ENCODE results near the gene NAV2. TPM values are rescaled to one million over a fixed set of nuclear protein-coding genes. Genes with fewer than 3 reads are reported as not detected.
"Not testable (repeated sequence)": the region's sequence is repeated elsewhere in the genome, so short reads cannot be mapped to it uniquely, and the experiment has no call there.

The NAV2 gene
- polyA plus RNA-seq, 2 donors, result 4.3 to 9.7 TPM

DNA sequence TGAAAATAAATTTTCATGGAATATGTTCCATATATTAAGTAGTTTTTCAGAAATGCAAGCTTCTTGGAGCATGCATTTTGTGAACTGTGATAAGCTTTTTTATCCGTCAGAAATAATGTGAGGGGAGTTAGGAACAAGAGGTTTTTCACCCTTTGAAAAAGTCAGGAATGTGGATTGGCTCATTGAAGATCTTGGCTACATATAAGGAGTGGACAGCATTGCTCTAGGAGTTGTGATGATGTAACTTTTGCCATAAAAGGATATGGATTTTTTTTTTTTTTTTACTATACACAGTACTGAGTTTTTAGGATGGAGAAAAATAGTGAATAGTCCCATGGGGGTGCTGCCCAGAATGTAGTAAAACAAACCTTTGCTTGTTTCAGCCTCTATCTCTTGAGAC is 180.2 kb downstream of the NAV2 start:
- Histone ChIP-seq H3K36me3 (ENCODE audit: control insufficient read depth in 2 of 2, insufficient read depth in 2 of 2, low read length in 1 of 2) (peaks cover 2 to 4% of the 10 kb centered on the region in 2 donors), H3K4me1 (ENCODE audit: control insufficient read depth in 2 of 2, insufficient read depth in 2 of 2, low read length in 1 of 2) (no peaks in the 10 kb centered on the region), H3K4me3 (ENCODE audit: low read depth in 1 of 2, low read length in 2 of 2) (no peak overlapping the region), H3K27me3 (ENCODE audit: control insufficient read depth in 1 of 2, insufficient read depth in 2 of 2, low read length in 2 of 2) (no peaks in the 10 kb centered on the region), H3K9me3 (ENCODE audit: control insufficient read depth in 2 of 2, insufficient read depth in 1 of 2, low read depth in 1 of 2, low read length in 1 of 2) (no peaks in the 10 kb centered on the region), H3K27ac (ENCODE audit: low read depth in 2 of 2, low read length in 1 of 2) (no peak overlapping the region)
- 81 to 89% methylated on average over 1 of the region's 1 CpG for whole genome bisulfite sequencing, 2 donors

DNA sequence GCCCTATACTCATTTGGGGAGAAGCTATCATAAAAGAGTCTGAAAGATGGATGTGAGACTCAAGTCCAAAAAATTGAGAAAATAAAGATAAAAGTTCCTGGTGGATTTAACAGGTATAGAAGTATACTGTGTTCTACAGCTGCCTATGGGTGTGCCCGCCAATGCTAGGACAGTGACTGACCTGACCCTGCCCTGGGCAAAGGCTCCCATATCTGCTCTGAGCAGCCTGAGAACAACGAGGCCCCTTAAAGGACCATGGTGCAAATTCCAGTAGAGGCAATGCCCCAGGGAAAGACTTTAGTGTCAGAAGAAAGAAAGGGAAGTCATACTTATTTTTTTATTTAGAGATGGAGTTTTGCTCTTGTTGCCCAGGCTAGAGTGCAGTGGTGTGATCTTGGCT is 181.8 kb downstream of the NAV2 start:
- Histone ChIP-seq H3K9me3 (ENCODE audit: control insufficient read depth in 2 of 2, insufficient read depth in 1 of 2, low read depth in 1 of 2, low read length in 1 of 2) (no peaks in the 10 kb centered on the region), H3K36me3 (ENCODE audit: control insufficient read depth in 2 of 2, insufficient read depth in 2 of 2, low read length in 1 of 2) (peaks cover 2 to 4% of the 10 kb centered on the region in 2 donors), H3K4me3 (ENCODE audit: low read depth in 1 of 2, low read length in 2 of 2) (no peak overlapping the region), H3K4me1 (ENCODE audit: control insufficient read depth in 2 of 2, insufficient read depth in 2 of 2, low read length in 1 of 2) (no peaks in the 10 kb centered on the region), H3K27ac (ENCODE audit: low read depth in 2 of 2, low read length in 1 of 2) (no peak overlapping the region), H3K27me3 (ENCODE audit: control insufficient read depth in 1 of 2, insufficient read depth in 2 of 2, low read length in 2 of 2) (no peaks in the 10 kb centered on the region)
- 73 to 86% methylated on average over 2 of the region's 2 CpGs for WGBS, 2 donors

DNA sequence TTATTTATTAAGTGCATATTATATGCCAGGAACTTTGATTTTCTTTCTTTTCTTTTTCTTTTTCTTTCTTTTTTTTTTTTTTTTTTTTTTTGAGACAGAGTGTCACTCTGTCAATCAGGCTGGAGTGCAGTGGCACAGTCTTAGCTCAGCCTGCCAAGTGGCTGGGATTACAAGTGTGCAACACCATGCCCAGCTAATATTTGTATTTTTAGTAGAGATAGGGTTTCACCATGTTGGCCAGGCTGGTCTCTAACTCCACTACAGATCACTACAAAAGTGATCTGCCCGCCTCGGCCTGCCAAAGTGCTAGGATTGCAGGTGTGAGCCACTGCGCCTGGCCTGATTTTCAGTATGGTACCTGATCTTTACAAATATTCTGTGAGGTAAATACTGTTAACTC is 182.4 kb downstream of the NAV2 start:
- H3K4me3 ChIP-seq (ENCODE audit: low read depth in 1 of 2, low read length in 2 of 2); H3K4me1 ChIP-seq (ENCODE audit: control insufficient read depth in 2 of 2, insufficient read depth in 2 of 2, low read length in 1 of 2); H3K36me3 ChIP-seq (ENCODE audit: control insufficient read depth in 2 of 2, insufficient read depth in 2 of 2, low read length in 1 of 2); H3K27ac ChIP-seq (ENCODE audit: low read depth in 2 of 2, low read length in 1 of 2); H3K9me3 ChIP-seq (ENCODE audit: control insufficient read depth in 2 of 2, insufficient read depth in 1 of 2, low read depth in 1 of 2, low read length in 1 of 2); H3K27me3 ChIP-seq (ENCODE audit: control insufficient read depth in 1 of 2, insufficient read depth in 2 of 2, low read length in 2 of 2): not testable (repeated sequence)
- WGBS, 2 donors, result 91 to 96% methylated on average over 3 of the region's 3 CpGs

DNA sequence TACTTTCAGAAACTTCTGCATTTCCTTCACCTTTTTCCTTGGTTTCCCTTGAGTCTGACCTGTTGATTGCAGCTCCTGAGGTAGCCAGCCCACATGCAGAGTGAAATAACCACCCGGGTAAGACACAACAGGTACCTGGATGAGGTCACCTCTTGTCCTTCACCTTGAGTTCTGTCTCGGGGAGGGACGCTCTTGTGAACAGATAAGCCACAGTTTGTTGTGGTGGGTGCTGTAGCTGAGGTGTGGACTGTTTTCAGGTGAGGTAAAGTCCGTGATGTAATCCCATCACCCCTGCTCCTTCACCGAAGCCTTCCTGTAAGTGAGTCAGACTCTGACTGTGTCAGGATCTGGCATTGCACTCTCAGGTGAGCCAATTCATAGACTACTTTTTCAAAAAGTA is 183.1 kb downstream of the NAV2 start:
- Histone ChIP-seq H3K36me3 (ENCODE audit: control insufficient read depth in 2 of 2, insufficient read depth in 2 of 2, low read length in 1 of 2) (peaks cover 2 to 4% of the 10 kb centered on the region in 2 donors), H3K9me3 (ENCODE audit: control insufficient read depth in 2 of 2, insufficient read depth in 1 of 2, low read depth in 1 of 2, low read length in 1 of 2) (no peaks in the 10 kb centered on the region), H3K4me1 (ENCODE audit: control insufficient read depth in 2 of 2, insufficient read depth in 2 of 2, low read length in 1 of 2) (no peaks in the 10 kb centered on the region), H3K27ac (ENCODE audit: low read depth in 2 of 2, low read length in 1 of 2) (no peak overlapping the region), H3K4me3 (ENCODE audit: low read depth in 1 of 2, low read length in 2 of 2) (no peak overlapping the region), H3K27me3 (ENCODE audit: control insufficient read depth in 1 of 2, insufficient read depth in 2 of 2, low read length in 2 of 2) (no peaks in the 10 kb centered on the region)
- 82 to 86% methylated on average over 5 of the region's 5 CpGs for WGBS, 2 donors

DNA sequence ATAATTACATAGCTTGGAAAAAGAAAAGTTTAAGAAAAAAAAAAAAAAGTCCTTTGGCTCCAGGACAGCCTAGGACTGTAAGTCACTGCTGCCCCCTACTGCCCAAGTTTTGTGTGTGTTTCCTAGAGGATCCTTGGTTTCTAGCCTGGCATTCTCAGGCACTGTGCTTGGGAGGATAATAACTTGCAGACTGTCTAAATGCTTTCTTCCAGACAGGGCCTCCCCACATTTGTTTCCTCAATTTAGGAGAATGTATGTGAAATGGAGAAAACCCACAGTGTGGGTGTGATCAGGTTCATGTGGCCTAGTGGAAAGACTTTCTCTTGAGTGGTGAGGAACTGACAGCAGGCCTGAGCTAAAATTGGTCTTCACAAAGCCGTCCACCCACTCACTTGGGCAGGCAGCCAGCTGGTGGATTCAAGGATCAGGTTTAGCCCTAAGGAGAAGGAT is 191.0 kb downstream of the NAV2 start:
- no peaks in the 10 kb centered on the region for H3K36me3 ChIP-seq (ENCODE audit: control insufficient read depth in 2 of 2, insufficient read depth in 2 of 2, low read length in 1 of 2)
- H3K27ac ChIP-seq (ENCODE audit: low read depth in 2 of 2, low read length in 1 of 2), result no peak overlapping the region
- H3K9me3 ChIP-seq (ENCODE audit: control insufficient read depth in 2 of 2, insufficient read depth in 1 of 2, low read depth in 1 of 2, low read length in 1 of 2), result no peaks in the 10 kb centered on the region
- H3K4me1 ChIP-seq (ENCODE audit: control insufficient read depth in 2 of 2, insufficient read depth in 2 of 2, low read length in 1 of 2), result no peaks in the 10 kb centered on the region
- H3K4me3 ChIP-seq (ENCODE audit: low read depth in 1 of 2, low read length in 2 of 2), result no peak overlapping the region
- H3K27me3 ChIP-seq (ENCODE audit: control insufficient read depth in 1 of 2, insufficient read depth in 2 of 2, low read length in 2 of 2), result no peaks in the 10 kb centered on the region
- WGBS, 2 donors, result 12 to 20% methylated on average over 1 of the region's 1 CpG

DNA sequence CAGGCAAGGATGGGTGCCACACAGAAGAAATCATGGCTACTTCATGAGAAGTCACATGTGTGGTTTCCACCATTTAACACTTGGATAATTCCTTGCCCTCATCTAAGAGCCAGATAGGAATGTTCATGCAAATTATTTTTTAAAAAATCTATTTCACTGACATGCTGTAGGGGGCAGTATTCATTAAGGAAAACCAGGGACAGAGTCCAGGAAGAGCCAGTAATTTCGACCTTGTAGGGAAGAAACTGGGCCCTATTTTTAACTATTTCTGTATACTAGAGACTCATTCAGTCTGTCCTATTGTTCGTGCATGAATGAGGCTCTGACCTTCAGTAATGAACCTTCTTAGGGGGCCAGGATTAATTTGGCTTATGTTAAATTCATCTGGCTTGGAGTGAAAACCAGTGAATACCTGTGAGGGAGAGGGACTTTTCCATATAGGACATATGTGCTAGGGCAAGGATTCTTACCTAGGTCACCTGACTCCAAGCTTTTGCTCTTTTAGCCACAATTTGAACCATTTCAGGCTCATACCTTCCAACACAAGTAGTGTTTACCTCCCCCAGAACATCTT is 192.7 kb downstream of the NAV2 start:
- Histone ChIP-seq H3K27ac (ENCODE audit: low read depth in 2 of 2, low read length in 1 of 2) (no peak overlapping the region), H3K27me3 (ENCODE audit: control insufficient read depth in 1 of 2, insufficient read depth in 2 of 2, low read length in 2 of 2) (no peaks in the 10 kb centered on the region), H3K36me3 (ENCODE audit: control insufficient read depth in 2 of 2, insufficient read depth in 2 of 2, low read length in 1 of 2) (no peaks in the 10 kb centered on the region), H3K4me1 (ENCODE audit: control insufficient read depth in 2 of 2, insufficient read depth in 2 of 2, low read length in 1 of 2) (no peaks in the 10 kb centered on the region), H3K9me3 (ENCODE audit: control insufficient read depth in 2 of 2, insufficient read depth in 1 of 2, low read depth in 1 of 2, low read length in 1 of 2) (no peaks in the 10 kb centered on the region), H3K4me3 (ENCODE audit: low read depth in 1 of 2, low read length in 2 of 2) (no peak overlapping the region)
- WGBS, 2 donors, result 14 to 25% methylated on average over 2 of the region's 2 CpGs

- H3K36me3 ChIP-seq (ENCODE audit: control insufficient read depth in 2 of 2, insufficient read depth in 2 of 2, low read length in 1 of 2), result no peaks in the 10 kb centered on the region
- no peaks in the 10 kb centered on the region for H3K9me3 ChIP-seq (ENCODE audit: control insufficient read depth in 2 of 2, insufficient read depth in 1 of 2, low read depth in 1 of 2, low read length in 1 of 2)
- H3K27me3 ChIP-seq (ENCODE audit: control insufficient read depth in 1 of 2, insufficient read depth in 2 of 2, low read length in 2 of 2), result no peaks in the 10 kb centered on the region
- 91% methylated on average over 3 of the region's 3 CpGs for WGBS, 2 donors
- no peak overlapping the region for H3K4me3 ChIP-seq (ENCODE audit: low read depth in 1 of 2, low read length in 2 of 2)
- no peaks in the 10 kb centered on the region for H3K4me1 ChIP-seq (ENCODE audit: control insufficient read depth in 2 of 2, insufficient read depth in 2 of 2, low read length in 1 of 2)
- H3K27ac ChIP-seq (ENCODE audit: low read depth in 2 of 2, low read length in 1 of 2), result no peak overlapping the region
These were observed 193.5 kb downstream of the NAV2 start for GRCh38 chr11:19906126-19906525.

DNA sequence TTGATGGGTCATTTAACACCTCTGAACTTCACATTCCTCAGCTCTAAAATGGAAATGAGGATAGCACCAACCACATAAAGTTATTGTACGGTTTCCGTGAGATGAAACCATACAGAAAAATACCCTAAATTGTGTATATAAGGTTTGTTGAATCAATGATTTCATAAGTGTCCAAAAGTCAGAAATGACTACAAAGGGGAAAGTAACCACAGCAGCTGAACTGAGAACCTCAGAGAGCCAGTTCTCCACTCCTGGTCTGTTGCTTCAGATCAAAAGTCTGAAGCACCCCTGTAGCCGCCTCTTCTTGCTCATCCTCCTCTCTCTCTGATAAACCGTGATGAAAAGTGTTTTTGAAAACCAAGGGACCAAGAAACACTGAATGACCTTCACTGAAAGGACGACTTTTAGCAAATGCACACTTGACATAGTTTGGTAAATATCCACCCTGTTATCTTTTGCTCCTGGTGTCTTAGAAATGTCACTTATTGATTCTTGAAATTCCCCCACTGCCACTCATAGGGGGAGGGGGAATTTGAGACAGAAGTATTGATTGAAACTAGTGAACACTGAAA is 194.5 kb downstream of the NAV2 start:
- H3K9me3 ChIP-seq (ENCODE audit: control insufficient read depth in 2 of 2, insufficient read depth in 1 of 2, low read depth in 1 of 2, low read length in 1 of 2), result no peaks in the 10 kb centered on the region
- no peaks in the 10 kb centered on the region for H3K4me1 ChIP-seq (ENCODE audit: control insufficient read depth in 2 of 2, insufficient read depth in 2 of 2, low read length in 1 of 2)
- no peak overlapping the region for H3K27ac ChIP-seq (ENCODE audit: low read depth in 2 of 2, low read length in 1 of 2)
- no peaks in the 10 kb centered on the region for H3K27me3 ChIP-seq (ENCODE audit: control insufficient read depth in 1 of 2, insufficient read depth in 2 of 2, low read length in 2 of 2)
- 70 to 83% methylated on average over 5 of the region's 5 CpGs for WGBS, 2 donors
- H3K4me3 ChIP-seq (ENCODE audit: low read depth in 1 of 2, low read length in 2 of 2), result no peak overlapping the region
- H3K36me3 ChIP-seq (ENCODE audit: control insufficient read depth in 2 of 2, insufficient read depth in 2 of 2, low read length in 1 of 2), result no peaks in the 10 kb centered on the region

GRCh38 chr11:19907839-19908238 is 195.2 kb downstream of the NAV2 start:
- no peaks in the 10 kb centered on the region for H3K36me3 ChIP-seq (ENCODE audit: control insufficient read depth in 2 of 2, insufficient read depth in 2 of 2, low read length in 1 of 2)
- H3K4me1 ChIP-seq (ENCODE audit: control insufficient read depth in 2 of 2, insufficient read depth in 2 of 2, low read length in 1 of 2), result no peaks in the 10 kb centered on the region
- 43 to 47% methylated on average over 4 of the region's 4 CpGs for WGBS, 2 donors
- H3K4me3 ChIP-seq (ENCODE audit: low read depth in 1 of 2, low read length in 2 of 2), result no peak overlapping the region
- no peak overlapping the region for H3K27ac ChIP-seq (ENCODE audit: low read depth in 2 of 2, low read length in 1 of 2)
- no peaks in the 10 kb centered on the region for H3K27me3 ChIP-seq (ENCODE audit: control insufficient read depth in 1 of 2, insufficient read depth in 2 of 2, low read length in 2 of 2)
- no peaks in the 10 kb centered on the region for H3K9me3 ChIP-seq (ENCODE audit: control insufficient read depth in 2 of 2, insufficient read depth in 1 of 2, low read depth in 1 of 2, low read length in 1 of 2)

DNA sequence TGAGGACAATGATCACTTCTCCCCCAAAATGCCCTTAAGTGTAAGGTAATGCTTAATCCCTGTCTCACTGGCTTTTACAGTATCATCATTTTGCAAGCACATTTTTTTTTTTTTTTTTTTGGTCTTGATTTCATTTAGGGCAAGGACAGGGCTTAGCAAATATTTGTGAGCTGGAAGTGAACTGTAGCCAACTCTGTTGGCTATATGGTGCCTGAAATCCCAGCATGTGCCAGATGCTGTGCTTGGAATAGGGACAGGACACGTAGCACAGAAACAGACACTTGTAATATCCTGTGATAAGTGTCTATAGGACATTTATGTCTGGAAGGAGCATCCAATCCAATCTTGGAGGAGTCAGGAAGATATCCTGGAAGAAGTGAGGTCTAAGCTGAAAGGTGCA is 198.3 kb downstream of the NAV2 start:
- Histone ChIP-seq H3K4me3 (ENCODE audit: low read depth in 1 of 2, low read length in 2 of 2) (no peak overlapping the region), H3K4me1 (ENCODE audit: control insufficient read depth in 2 of 2, insufficient read depth in 2 of 2, low read length in 1 of 2) (no peaks in the 10 kb centered on the region), H3K27me3 (ENCODE audit: control insufficient read depth in 1 of 2, insufficient read depth in 2 of 2, low read length in 2 of 2) (no peaks in the 10 kb centered on the region), H3K9me3 (ENCODE audit: control insufficient read depth in 2 of 2, insufficient read depth in 1 of 2, low read depth in 1 of 2, low read length in 1 of 2) (no peaks in the 10 kb centered on the region), H3K27ac (ENCODE audit: low read depth in 2 of 2, low read length in 1 of 2) (no peak overlapping the region), H3K36me3 (ENCODE audit: control insufficient read depth in 2 of 2, insufficient read depth in 2 of 2, low read length in 1 of 2) (no peaks in the 10 kb centered on the region)
- WGBS, 2 donors, result 52 to 67% methylated on average over 1 of the region's 1 CpG

All from esophagus (tissue), 2 donors.